Effector memory CD4-positive, alpha-beta T cell (primary cell): ENCODE results near the gene NOB1.

Source experiments
- DNase-seq, 3 donors: peaks; one replicate each; pipeline ENCODE4 v3.0.0-alpha.2; 2020
- H3K27ac ChIP-seq: 2 replicates; pipeline ENCODE4 v1.7.0; 2013; ENCODE audit warnings: mild to moderate bottlenecking, low read length, moderate library complexity; ENCODE audit not compliant: insufficient read depth, poor library complexity, severe bottlenecking
- H3K27me3 ChIP-seq: replicated peaks from 2 replicates; pipeline ENCODE4 v1.7.0; 2013; ENCODE audit warnings: mild to moderate bottlenecking, low read length; ENCODE audit not compliant: insufficient read depth, control insufficient read depth, poor library complexity, severe bottlenecking
- H3K36me3 ChIP-seq: 2 replicates; pipeline ENCODE4 v1.7.0; 2013; ENCODE audit warnings: mild to moderate bottlenecking, low read length, moderate library complexity; ENCODE audit not compliant: control insufficient read depth, insufficient read depth
- H3K4me1 ChIP-seq: 2 replicates; pipeline ENCODE4 v1.7.0; 2013; ENCODE audit warnings: low read length, mild to moderate bottlenecking; ENCODE audit not compliant: control insufficient read depth, insufficient read depth, poor library complexity, severe bottlenecking
- H3K4me3 ChIP-seq: 2 replicates; pipeline ENCODE4 v1.7.0; 2013; ENCODE audit warnings: low read length, low read depth, mild to moderate bottlenecking; ENCODE audit not compliant: insufficient read depth, poor library complexity, severe bottlenecking
- H3K9me3 ChIP-seq: 2 replicates; pipeline ENCODE4 v1.7.0; 2013; ENCODE audit warnings: mild to moderate bottlenecking, low read length, moderate library complexity; ENCODE audit not compliant: control insufficient read depth

Gene NOB1

DNA sequence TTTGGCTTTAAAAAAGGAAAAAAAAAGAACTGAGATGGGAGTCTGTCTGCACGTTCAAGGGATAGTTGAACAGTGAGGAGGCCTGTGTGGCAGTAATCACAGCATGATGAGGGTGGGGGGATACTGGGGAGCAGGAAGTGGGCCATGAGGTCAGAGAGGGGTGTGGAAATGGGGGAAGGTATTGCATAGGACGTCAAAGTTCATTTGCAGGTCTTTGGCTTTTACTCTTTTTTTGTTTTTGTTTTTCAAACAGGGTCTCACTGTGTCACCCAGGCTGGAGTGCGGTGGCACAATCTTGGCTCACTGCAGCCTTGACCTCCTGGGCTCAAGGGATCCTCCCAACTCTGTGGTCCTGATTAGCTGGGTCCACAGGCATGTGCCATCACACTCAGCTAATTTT lies 26.4 kb upstream of the NOB1 start:
- DNase-seq = no peak
- no peaks in the 10 kb centered on the region for H3K9me3 ChIP-seq
- H3K4me3 ChIP-seq = no peak overlapping the region
- H3K27me3 ChIP-seq = no peaks in the 10 kb centered on the region
- no peaks in the 10 kb centered on the region for H3K4me1 ChIP-seq
- peaks cover 3% of the 10 kb centered on the region for H3K36me3 ChIP-seq
- no peak overlapping the region for H3K27ac ChIP-seq

DNA sequence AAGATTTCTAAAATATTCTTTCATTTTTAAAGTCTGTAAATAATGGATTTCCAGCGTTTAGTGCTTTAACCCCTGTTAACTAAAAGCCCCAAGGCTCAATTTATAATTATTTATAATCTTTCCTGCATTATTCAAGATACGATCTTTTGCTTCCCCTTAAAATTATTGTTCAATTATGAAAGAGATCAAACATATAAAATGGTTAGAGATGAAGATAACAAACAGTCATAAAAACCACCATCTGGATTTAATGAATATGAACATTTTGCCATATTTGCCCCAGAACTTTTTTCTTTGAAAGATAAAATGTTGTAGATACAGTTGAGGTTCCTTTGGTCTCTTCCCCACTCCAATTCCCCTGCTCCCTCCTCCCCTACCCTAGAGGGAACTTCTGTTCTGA lies 25.0 kb upstream of the NOB1 start:
- Histone ChIP-seq H3K27me3 (no peaks in the 10 kb centered on the region), H3K4me1 (no peaks in the 10 kb centered on the region), H3K9me3 (no peaks in the 10 kb centered on the region), H3K27ac (no peak overlapping the region), H3K36me3 (peaks cover 9% of the 10 kb centered on the region), H3K4me3 (no peak overlapping the region)
- DNase-seq = no peak

DNA sequence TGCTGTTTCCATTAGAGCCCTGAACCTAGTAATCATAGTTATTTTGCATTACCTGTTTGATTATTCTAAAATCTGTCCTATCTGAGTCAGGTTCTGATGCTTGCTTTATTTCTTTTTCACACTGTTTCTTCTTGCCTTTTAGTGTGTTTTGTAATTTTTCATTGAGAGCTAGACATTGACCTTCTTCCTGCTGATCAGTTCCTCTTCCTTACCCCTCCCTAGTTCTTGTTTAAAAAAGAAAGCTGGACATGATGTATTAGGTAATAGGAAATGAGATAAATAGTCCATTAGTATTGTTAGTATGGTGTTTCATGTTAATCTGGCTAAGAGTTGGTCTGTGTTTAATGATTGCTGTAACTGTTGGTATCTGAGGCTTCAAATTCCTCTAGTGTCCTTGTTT lies 20.8 kb upstream of the NOB1 start:
- Histone ChIP-seq H3K36me3 (peaks cover 9% of the 10 kb centered on the region), H3K27ac (no peak overlapping the region), H3K27me3 (no peaks in the 10 kb centered on the region), H3K9me3 (no peaks in the 10 kb centered on the region), H3K4me3 (no peak overlapping the region), H3K4me1 (no peaks in the 10 kb centered on the region)
- no peak for DNase-seq

DNA sequence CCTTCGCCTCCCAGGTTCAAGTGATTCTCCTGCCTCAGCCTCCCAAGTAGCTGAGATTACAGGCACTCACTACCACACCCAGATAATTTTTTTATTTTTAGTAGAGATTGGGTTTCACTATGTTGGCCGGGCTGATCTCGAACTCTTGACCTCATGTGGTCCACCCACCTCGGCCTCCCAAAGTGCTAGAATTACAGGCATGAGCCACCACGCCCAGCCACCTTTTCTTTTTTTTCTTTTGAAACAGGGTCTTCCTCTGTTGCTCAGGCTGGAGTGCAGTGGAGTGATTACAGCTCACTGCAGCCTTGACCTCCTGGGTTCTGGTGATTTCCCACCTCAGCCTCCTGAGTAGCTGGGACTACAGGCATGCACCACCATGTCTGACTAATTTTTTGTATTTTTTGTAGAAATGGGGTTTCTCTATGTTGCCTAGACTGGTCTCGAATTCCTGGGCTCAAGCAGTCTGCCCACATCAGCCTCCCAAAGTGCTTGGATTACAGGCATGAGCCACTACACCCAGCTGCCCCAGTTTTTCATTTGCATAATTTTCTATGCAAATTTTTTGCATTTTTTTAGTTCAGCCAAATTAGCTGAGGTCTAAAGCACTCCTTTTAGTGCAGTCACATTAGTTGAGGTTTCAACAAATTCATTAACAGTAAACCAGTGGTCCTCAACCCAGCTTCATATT lies 18.7 kb upstream of the NOB1 start:
- no peak for DNase-seq
- Histone ChIP-seq H3K27ac (no peak overlapping the region), H3K36me3 (peaks cover 9% of the 10 kb centered on the region), H3K9me3 (no peaks in the 10 kb centered on the region), H3K4me1 (no peaks in the 10 kb centered on the region), H3K4me3 (no peak overlapping the region), H3K27me3 (no peaks in the 10 kb centered on the region)

DNA sequence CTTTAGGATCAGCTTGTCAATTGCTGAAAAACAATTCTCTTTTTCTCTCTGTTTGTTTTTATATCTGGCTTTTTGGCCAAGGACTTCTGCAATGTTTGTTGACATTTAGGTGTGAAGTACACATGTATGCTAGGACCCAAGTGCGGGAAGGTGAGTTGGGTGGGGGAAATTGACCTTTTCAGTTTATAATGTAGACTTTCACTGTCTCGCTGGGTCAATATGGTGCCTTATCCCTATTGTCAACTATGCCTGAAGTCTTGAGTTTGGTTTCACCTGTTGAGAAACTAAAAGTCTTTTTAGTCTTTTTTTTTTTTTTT lies 16.9 kb upstream of the NOB1 start:
- Histone ChIP-seq H3K36me3 (peaks cover 9% of the 10 kb centered on the region), H3K27ac (no peak overlapping the region), H3K4me1 (no peaks in the 10 kb centered on the region), H3K27me3 (no peaks in the 10 kb centered on the region), H3K4me3 (no peak overlapping the region), H3K9me3 (no peaks in the 10 kb centered on the region)
- no peak for DNase-seq

DNA sequence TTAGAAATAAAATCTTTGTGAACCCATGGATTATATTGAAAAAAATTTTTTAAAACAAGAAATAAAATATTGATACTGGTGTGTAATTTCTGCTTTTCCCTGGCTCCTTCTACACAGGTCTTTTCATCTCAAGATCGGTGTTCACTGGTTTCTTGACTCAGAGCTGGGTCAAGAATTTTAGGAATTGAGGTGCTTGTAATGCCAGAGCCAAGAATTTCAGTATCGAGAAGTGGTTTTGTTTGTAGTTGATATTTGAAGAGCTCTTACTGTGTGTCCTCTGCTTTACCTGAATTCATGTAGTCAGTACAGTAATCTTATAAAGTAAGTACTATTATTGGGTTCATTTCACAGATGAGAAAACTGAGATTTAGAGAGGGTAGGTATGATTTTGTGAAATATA lies 14.7 kb upstream of the NOB1 start:
- Histone ChIP-seq H3K36me3 (no peaks in the 10 kb centered on the region), H3K4me3 (no peak overlapping the region), H3K9me3 (no peaks in the 10 kb centered on the region), H3K27me3 (no peaks in the 10 kb centered on the region), H3K4me1 (no peaks in the 10 kb centered on the region), H3K27ac (no peak overlapping the region)
- DNase-seq = no peak

DNA sequence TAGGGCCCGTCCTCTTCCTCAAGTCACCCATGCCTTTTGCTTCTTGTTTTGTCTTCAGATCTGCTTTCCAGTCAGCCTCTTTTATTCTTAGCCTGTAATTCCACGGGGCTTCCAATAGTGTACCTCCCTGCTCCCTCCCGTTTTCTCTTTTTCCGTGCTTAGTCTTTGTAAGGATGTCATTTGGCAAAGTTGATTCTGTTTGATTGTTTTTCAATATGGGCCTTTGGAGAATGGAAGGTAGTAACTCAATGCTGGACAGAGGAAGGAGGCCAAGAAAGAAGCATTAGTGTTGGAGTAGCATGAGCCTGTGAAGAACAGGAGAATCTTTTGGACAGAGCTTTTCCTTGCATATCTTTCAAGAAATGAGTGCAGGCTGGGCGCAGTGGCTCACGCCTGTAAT lies 13.9 kb upstream of the NOB1 start:
- H3K4me3 ChIP-seq = no peak overlapping the region
- H3K27ac ChIP-seq = no peak overlapping the region
- no peaks in the 10 kb centered on the region for H3K9me3 ChIP-seq

DNA sequence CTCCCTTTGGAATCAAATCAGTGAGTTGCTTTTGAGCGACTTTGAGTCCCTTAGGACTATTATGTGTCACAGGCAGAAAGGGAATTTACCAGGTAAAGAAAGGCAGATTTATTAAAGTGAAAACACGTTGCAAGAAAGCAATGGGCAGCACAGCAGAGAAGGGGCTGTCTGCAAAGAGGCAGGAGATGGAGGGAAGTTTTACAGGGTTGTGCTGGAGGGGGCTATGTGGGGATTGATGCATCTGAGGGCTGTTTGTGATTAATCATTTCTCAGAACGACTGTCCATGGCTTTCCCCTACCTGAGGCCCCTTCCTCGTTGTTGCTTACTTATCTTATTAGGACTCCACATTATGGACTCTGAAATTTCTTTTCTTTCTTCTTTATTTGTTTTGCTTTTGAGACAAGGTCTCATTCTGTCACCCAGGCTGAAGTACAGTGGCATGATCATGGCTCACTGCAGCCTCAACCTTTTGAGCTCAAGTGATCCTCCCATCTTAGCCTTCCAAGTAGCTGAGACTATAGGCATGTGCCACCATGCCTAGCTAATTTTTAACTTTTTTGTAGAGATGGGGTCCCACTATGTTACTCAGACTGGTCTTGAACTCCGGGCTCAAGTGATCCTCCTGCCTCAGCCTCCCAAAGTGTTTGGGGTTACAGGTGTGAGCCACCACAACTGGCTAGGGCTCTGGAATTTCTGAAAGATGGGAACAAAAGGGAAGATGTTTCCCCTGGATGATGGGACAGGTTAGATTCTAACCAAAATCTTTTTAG lies 12.9 kb upstream of the NOB1 start:
- no peaks in the 10 kb centered on the region for H3K27me3 ChIP-seq
- H3K9me3 ChIP-seq = no peaks in the 10 kb centered on the region
- H3K36me3 ChIP-seq = no peaks in the 10 kb centered on the region
- no peak overlapping the region for H3K27ac ChIP-seq
- DNase-seq = no peak
- H3K4me1 ChIP-seq = no peaks in the 10 kb centered on the region
- H3K4me3 ChIP-seq = no peak overlapping the region

More for the DNA sequence above, 13.9 kb upstream of the NOB1 start:
- no peak for DNase-seq
- H3K4me1 ChIP-seq = no peaks in the 10 kb centered on the region
- no peaks in the 10 kb centered on the region for H3K36me3 ChIP-seq
- H3K27me3 ChIP-seq = no peaks in the 10 kb centered on the region

DNA sequence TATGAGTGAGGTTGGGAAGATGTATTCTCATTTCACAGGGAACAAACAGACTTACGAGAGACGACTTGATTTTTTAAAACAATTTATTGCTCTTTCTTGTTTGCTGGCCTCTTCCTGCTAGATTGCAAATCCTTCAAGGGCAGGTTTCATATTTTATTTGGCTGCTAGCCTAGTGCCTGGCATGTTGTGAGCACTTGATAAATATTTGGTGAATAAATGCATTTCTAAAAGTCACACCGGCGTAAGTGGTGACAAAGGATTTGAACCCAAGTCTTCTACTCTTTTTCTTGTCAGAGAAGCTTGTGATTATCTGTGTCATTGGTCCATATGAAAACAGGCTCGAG lies 8.8 kb upstream of the NOB1 start:
- Histone ChIP-seq H3K9me3 (no peaks in the 10 kb centered on the region), H3K36me3 (no peaks in the 10 kb centered on the region), H3K4me1 (peaks cover 9% of the 10 kb centered on the region), H3K4me3 (no peak overlapping the region), H3K27ac (no peak overlapping the region), H3K27me3 (no peaks in the 10 kb centered on the region)
- DNase-seq = no peak

DNA sequence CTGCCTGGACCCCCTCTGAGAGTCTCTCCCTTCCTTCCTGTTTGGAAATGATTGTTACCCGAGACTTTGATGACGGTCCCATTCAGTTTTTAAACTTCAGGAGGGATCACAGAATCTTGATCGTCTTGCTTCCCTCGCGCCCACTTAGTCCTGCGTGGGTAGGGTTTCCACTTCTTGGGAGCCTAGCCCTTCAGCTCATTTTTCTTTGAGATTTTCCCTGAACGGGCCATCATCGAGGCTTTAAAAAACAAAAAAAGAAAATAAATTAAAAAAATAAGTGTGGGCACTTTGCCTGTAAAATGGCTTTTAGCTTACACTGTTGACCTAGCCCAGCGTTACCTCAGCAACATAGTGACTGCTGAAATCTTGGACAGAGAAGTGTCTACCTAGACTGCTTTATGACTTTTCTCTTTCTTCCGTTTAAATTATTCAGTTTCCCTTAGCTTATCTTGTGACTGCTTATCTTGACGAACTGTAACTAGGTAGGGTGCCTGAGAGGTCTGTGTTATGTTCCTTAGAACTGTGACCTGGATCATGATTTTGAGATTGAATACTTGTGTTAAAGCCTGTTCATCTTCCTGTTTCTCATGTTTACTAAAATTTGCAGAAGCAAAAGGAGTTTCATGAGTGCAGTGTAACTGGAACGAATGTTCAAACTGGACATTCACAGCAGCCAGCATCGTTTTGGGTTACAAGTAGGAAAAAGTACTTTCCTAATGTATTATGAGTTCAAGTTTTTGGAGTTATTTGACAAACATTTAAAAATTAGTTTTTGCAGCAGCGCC lies 8.3 kb upstream of the NOB1 start:
- H3K27me3 ChIP-seq = no peaks in the 10 kb centered on the region
- H3K4me3 ChIP-seq = peak overlapping the region; percentile 95
- no peaks in the 10 kb centered on the region for H3K36me3 ChIP-seq
- peak in 1 of 3 donors; percentile 6 for DNase-seq
- peak overlapping the region; percentile 91 for H3K27ac ChIP-seq
- H3K4me1 ChIP-seq = peaks cover 9% of the 10 kb centered on the region
- no peaks in the 10 kb centered on the region for H3K9me3 ChIP-seq
